Measurements from ENCODE around the gene SHLD1. TPM values are rescaled to one million over a fixed set of nuclear protein-coding genes. Genes with fewer than 3 reads are reported as not detected.
A peak's percentile ranks its signal among the peaks of the same experiment; 100 is the strongest.

The SHLD1 gene
- total and polyA plus RNA-seq, 5 experiments from 2014 or later: 11.2 to 23.5 (median 19.1) TPM

GRCh38 chr20:5827861-5828260 is 77.7 kb downstream of the SHLD1 start:
- H3K4me3 Mint-ChIP-seq: no peak overlapping the region
- H3K9me3 Mint-ChIP-seq: no peaks in the 10 kb centered on the region
- H3K4me1 Mint-ChIP-seq: peaks cover 6 to 34% (median 15%) of the 10 kb centered on the region in 4 donors
- POLR2A ChIA-PET: no interaction called here
- no peaks in the 10 kb centered on the region for H3K27me3 Mint-ChIP-seq
- DNase-seq (no peak), ATAC-seq (no peak)
- no peak overlapping the region for H3K27ac Mint-ChIP-seq
- H3K36me3 Mint-ChIP-seq: peaks cover 0 to 19% (median 7%) of the 10 kb centered on the region in 3 donors

- peaks cover 0 to 10% (median 3%) of the 10 kb centered on the region in 9 donors for H3K9me3 Mint-ChIP-seq
- DNase-seq (no peak), ATAC-seq (no peak)
Observed at GRCh38 chr20:5829241-5829809, 79.1 kb downstream of the SHLD1 start.

GRCh38 chr20:5831539-5832237 is 81.5 kb downstream of the SHLD1 start:
- Mint-ChIP-seq H3K27me3 (peaks cover 0 to 1% (median 0%) of the 10 kb centered on the region in 5 donors), H3K4me1 (peaks cover 22 to 34% (median 24%) of the 10 kb centered on the region in 4 donors), H3K36me3 (peaks cover 19 to 23% (median 23%) of the 10 kb centered on the region in 3 donors), H3K4me3 (no peak overlapping the region), H3K9me3 (peaks cover 0 to 10% (median 6%) of the 10 kb centered on the region in 9 donors), H3K27ac (no peak overlapping the region)
- no peak for DNase-seq
- no peak for ATAC-seq
- POLR2A ChIA-PET: interaction anchor here (0.6 kb wide), 2 partner anchors 27 to 106 kb away, joined by 3 read pairs; no protein-coding TSS in a partner anchor

More at GRCh38 chr20:5829241-5829809, 79.1 kb downstream of the SHLD1 start:
- Mint-ChIP-seq H3K36me3 (peaks cover 9 to 19% (median 17%) of the 10 kb centered on the region in 3 donors), H3K4me3 (no peak overlapping the region), H3K4me1 (peaks cover 5 to 28% (median 12%) of the 10 kb centered on the region in 4 donors), H3K27ac (no peak overlapping the region), H3K27me3 (no peaks in the 10 kb centered on the region)
- POLR2A ChIA-PET: no interaction called here

- Mint-ChIP-seq H3K27ac (peak overlapping the region; percentile 41 to 99 (median 88)), H3K36me3 (peaks cover 19 to 25% (median 25%) of the 10 kb centered on the region in 3 donors), H3K9me3 (peaks cover 0 to 10% (median 6%) of the 10 kb centered on the region in 9 donors), H3K4me1 (peaks cover 17 to 25% (median 24%) of the 10 kb centered on the region in 4 donors), H3K27me3 (peaks cover 0 to 1% (median 0%) of the 10 kb centered on the region in 5 donors), H3K4me3 (no peak overlapping the region)
- ATAC-seq (no peak), DNase-seq (no peak)
- POLR2A ChIA-PET: no interaction called here
Observed at GRCh38 chr20:5833309-5833941, 83.2 kb downstream of the SHLD1 start.

GRCh38 chr20:5834436-5835005 is 84.3 kb downstream of the SHLD1 start:
- Mint-ChIP-seq H3K27ac (peak overlapping the region; percentile 88 to 99 (median 97)), H3K4me1 (peaks cover 17 to 25% (median 24%) of the 10 kb centered on the region in 4 donors), H3K27me3 (peaks cover 0 to 1% (median 0%) of the 10 kb centered on the region in 5 donors), H3K36me3 (peaks cover 19 to 25% (median 25%) of the 10 kb centered on the region in 3 donors), H3K4me3 (no peak overlapping the region), H3K9me3 (peaks cover 0 to 10% (median 6%) of the 10 kb centered on the region in 9 donors)
- ATAC-seq (no peak), DNase-seq (no peak)
- POLR2A ChIA-PET: no interaction called here

DNA sequence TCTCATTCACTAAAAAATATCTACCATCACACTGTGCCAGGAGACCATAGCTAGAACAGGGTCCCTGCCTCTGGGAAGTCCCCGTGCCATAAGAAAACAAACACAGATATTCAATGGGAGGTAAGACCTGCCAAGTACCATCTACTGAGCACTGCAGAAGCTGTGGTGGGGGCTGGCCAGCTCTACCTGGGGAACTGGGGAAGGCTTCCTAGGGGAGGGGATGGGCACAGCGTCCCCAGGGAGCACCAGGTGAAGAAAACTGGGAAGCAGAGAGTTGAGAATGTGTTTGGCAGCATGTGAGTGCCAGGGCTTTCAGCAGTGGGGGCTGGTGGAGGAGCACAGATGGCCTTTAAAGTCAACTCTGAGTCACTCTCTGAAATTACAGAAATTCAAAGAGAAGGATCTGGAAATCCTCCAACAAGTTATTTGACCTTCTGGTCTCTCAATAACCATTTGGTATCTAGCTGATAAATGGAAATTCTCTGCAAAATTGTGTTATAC is 85.2 kb downstream of the SHLD1 start:
- H3K4me1 Mint-ChIP-seq: peaks cover 17 to 25% (median 24%) of the 10 kb centered on the region in 4 donors
- H3K36me3 Mint-ChIP-seq: peaks cover 19 to 25% (median 21%) of the 10 kb centered on the region in 3 donors
- peak overlapping the region; percentile 88 to 99 (median 97) for H3K27ac Mint-ChIP-seq
- peak overlapping the region in 9 of 10 donors; percentile 29 to 82 (median 61) for H3K4me3 Mint-ChIP-seq
- peaks cover 0 to 10% (median 6%) of the 10 kb centered on the region in 9 donors for H3K9me3 Mint-ChIP-seq
- ATAC-seq (peak; percentile 56 to 63), DNase-seq (peak in 5 of 10 donors; percentile 4 to 25 (median 6))
- H3K27me3 Mint-ChIP-seq: peaks cover 0 to 1% (median 0%) of the 10 kb centered on the region in 5 donors
- POLR2A ChIA-PET: interaction anchor here (0.8 to 2.0 kb wide), 2 partner anchors 11 to 31 kb away, joined by 3 to 13 read pairs; no protein-coding TSS in a partner anchor

DNA sequence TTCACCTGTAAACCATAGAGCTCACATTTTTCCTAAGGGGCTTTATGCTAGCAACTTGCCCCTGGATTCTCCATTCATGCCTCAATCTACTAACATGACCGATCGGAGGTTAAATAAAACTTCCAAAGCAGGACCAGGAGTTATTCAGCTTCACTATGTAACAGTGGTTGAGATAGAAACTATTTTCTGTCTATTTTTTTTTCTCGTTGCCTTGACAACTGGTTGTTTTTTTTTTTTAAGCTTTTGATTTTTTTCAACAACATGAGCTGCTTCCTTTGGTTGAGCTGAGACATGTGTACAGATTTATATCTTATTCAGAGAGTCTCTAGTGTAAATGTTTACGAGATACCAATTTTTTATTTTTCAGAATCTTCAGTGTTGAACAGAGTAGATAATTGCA is 85.7 kb downstream of the SHLD1 start:
- Mint-ChIP-seq H3K36me3 (peaks cover 19 to 25% (median 21%) of the 10 kb centered on the region in 3 donors), H3K4me1 (peaks cover 17 to 25% (median 24%) of the 10 kb centered on the region in 4 donors), H3K27ac (peak overlapping the region; percentile 88 to 99 (median 97)), H3K27me3 (peaks cover 0 to 1% (median 0%) of the 10 kb centered on the region in 5 donors), H3K4me3 (peak overlapping the region; percentile 45 to 82 (median 72)), H3K9me3 (peaks cover 0 to 10% (median 6%) of the 10 kb centered on the region in 9 donors)
- ATAC-seq (peak; percentile 82 to 86), DNase-seq (peak in 4 of 10 donors; percentile 29 to 85 (median 67))
- POLR2A ChIA-PET: interaction anchor here (0.8 to 2.0 kb wide), 2 partner anchors 11 to 31 kb away, joined by 3 to 13 read pairs; no protein-coding TSS in a partner anchor

DNA sequence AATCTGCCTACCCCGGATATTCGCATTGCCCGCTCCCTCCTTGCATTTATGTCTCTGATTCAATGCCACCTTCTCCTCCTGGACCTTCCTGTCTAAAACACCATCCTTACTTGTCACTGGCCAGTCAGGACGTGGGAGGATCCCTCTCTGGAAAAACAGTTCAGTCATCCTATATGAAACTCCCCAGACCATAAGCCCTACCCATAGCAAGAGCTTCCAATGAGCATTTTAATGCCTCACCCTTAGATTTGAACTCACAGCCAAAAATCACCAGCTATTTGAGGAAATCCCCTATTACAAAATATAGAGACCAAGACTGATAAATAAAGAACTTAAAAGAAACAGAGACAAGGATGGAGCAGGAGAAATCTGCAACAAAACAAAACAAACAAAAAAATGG is 86.4 kb downstream of the SHLD1 start:
- peak overlapping the region in 9 of 10 donors; percentile 6 to 82 (median 64) for H3K4me3 Mint-ChIP-seq
- H3K27ac Mint-ChIP-seq: peak overlapping the region; percentile 88 to 99 (median 97)
- H3K36me3 Mint-ChIP-seq: peaks cover 18 to 25% (median 19%) of the 10 kb centered on the region in 3 donors

GRCh38 chr20:5840411-5841002 is 90.3 kb downstream of the SHLD1 start:
- Mint-ChIP-seq H3K9me3 (peaks cover 0 to 4% (median 0%) of the 10 kb centered on the region in 9 donors), H3K27ac (peak overlapping the region in 1 of 10 donors; percentile 6), H3K4me3 (no peak overlapping the region), H3K27me3 (peaks cover 0 to 1% (median 0%) of the 10 kb centered on the region in 5 donors), H3K4me1 (peaks cover 19 to 42% (median 39%) of the 10 kb centered on the region in 4 donors), H3K36me3 (peaks cover 0 to 14% (median 3%) of the 10 kb centered on the region in 3 donors)
- POLR2A ChIA-PET: no interaction called here
- DNase-seq (no peak), ATAC-seq (no peak)

More for the DNA sequence above, 86.4 kb downstream of the SHLD1 start:
- Mint-ChIP-seq H3K27me3 (peaks cover 0 to 1% (median 0%) of the 10 kb centered on the region in 5 donors), H3K4me1 (peaks cover 17 to 25% (median 24%) of the 10 kb centered on the region in 4 donors), H3K9me3 (peaks cover 0 to 10% (median 6%) of the 10 kb centered on the region in 9 donors)
- no peak for DNase-seq
- no peak for ATAC-seq
- POLR2A ChIA-PET: interaction anchor here (0.6 to 2.0 kb wide), 3 partner anchors 12 to 294 kb away, joined by 3 to 13 read pairs (median 3); no protein-coding TSS in a partner anchor

- ATAC-seq (no peak), DNase-seq (no peak)
- no peaks in the 10 kb centered on the region for H3K27me3 Mint-ChIP-seq
- peaks cover 0 to 17% (median 4%) of the 10 kb centered on the region in 3 donors for H3K36me3 Mint-ChIP-seq
- no peak overlapping the region for H3K4me3 Mint-ChIP-seq
- H3K4me1 Mint-ChIP-seq: peaks cover 12 to 33% (median 29%) of the 10 kb centered on the region in 4 donors
- H3K27ac Mint-ChIP-seq: peak overlapping the region in 1 of 10 donors; percentile 48
- POLR2A ChIA-PET: no interaction called here
- peaks cover 0 to 4% (median 0%) of the 10 kb centered on the region in 9 donors for H3K9me3 Mint-ChIP-seq
Observed at GRCh38 chr20:5841522-5841921, 91.3 kb downstream of the SHLD1 start.

DNA sequence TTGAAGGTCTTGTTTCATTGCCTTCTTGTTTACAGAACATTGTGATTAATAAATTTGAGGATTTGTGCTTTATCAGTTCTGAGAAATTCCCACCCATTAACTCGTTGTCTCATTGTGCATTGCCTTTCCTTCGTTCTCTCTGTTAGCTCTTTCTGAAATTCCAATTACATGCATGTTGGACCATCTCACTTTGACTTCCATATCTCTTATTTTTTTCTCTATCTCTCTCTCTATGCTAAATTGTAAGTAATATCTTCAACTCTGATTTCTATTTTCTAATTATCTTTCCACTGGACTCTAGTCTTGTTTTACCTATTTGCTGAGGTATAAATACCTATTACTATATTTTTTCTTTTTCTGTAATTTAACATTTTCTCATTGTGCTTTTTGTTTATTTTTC is 92.3 kb downstream of the SHLD1 start:
- H3K4me1 Mint-ChIP-seq: peaks cover 8 to 27% (median 24%) of the 10 kb centered on the region in 4 donors
- peaks cover 0 to 4% (median 0%) of the 10 kb centered on the region in 9 donors for H3K9me3 Mint-ChIP-seq
- no peaks in the 10 kb centered on the region for H3K27me3 Mint-ChIP-seq
- ATAC-seq: no peak
- H3K27ac Mint-ChIP-seq: peak overlapping the region in 2 of 10 donors; percentile 37 to 93
- H3K4me3 Mint-ChIP-seq: no peak overlapping the region
- DNase-seq: no peak
- POLR2A ChIA-PET: no interaction called here
- peaks cover 0 to 19% (median 5%) of the 10 kb centered on the region in 3 donors for H3K36me3 Mint-ChIP-seq
